ENCODE data around the gene PAQR5.

DNA sequence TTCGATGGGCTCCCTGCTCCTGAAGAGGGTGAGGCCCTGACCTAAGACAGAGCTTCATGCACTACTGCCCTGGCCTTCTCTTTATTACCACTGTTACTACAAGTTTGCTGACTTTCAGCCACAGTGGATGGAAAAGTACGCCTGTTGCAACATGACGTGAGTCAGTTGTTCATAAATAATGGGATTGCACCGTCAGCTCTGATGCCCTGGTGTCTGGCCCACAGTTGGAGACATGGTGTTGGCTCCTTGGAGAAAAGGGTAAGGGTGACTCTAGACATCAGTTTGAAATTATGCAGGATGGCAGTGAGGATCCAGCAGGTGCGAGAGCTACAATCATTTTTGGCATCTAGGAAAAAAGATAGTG, 5.5 kb downstream of the PAQR5 start:
- TF ChIP-seq, protein P1, sequence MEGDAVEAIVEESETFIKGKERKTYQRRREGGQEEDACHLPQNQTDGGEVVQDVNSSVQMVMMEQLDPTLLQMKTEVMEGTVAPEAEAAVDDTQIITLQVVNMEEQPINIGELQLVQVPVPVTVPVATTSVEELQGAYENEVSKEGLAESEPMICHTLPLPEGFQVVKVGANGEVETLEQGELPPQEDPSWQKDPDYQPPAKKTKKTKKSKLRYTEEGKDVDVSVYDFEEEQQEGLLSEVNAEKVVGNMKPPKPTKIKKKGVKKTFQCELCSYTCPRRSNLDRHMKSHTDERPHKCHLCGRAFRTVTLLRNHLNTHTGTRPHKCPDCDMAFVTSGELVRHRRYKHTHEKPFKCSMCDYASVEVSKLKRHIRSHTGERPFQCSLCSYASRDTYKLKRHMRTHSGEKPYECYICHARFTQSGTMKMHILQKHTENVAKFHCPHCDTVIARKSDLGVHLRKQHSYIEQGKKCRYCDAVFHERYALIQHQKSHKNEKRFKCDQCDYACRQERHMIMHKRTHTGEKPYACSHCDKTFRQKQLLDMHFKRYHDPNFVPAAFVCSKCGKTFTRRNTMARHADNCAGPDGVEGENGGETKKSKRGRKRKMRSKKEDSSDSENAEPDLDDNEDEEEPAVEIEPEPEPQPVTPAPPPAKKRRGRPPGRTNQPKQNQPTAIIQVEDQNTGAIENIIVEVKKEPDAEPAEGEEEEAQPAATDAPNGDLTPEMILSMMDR (conservative IDR thresholded peaks at IDR 0.05; ENCODE audit: low read length): no peak
- TF ChIP-seq EZH2phosphoT487 (IDR thresholded peaks at IDR 0.05; ENCODE audit: borderline replicate concordance): no peak

Measured in Loucy (cell line).